ENCODE data around the gene AHSG.
"Not testable (repeated sequence)": the region's sequence is repeated elsewhere in the genome, so short reads cannot be mapped to it uniquely, and the experiment has no call there.

Gene AHSG

GRCh38 chr3:186612721-186613636, at the start of gene AHSG:
Gene AHSG, plus strand, starts transcription at chr3:186613060. Its CDS starts 82 bp downstream, at chr3:186613142.
- no peak for DNase-seq

- no peak for DNase-seq
These were observed 48.3 kb upstream of the AHSG start for GRCh38 chr3:186564586-186564985.

- no peak for DNase-seq
These were observed 46.1 kb upstream of the AHSG start for GRCh38 chr3:186566772-186567071.

- peak; percentile 94 for DNase-seq
These were observed 45.6 kb upstream of the AHSG start, which contains the start of gene TBCCD1 for GRCh38 chr3:186567072-186567921. Gene TBCCD1, minus strand, starts transcription at chr3:186567339. Its CDS starts 3,010 bp downstream, at chr3:186564329.

GRCh38 chr3:186569361-186569760, 43.5 kb upstream of the AHSG start:
- DNase-seq = not testable (repeated sequence)

GRCh38 chr3:186569779-186570095, 43.1 kb upstream of the AHSG start:
- DNase-seq = no peak

- DNase-seq = peak; percentile 97
These were observed 42.5 kb upstream of the AHSG start, which contains the start of gene DNAJB11 for GRCh38 chr3:186570096-186570940. Gene DNAJB11, plus strand, starts transcription at chr3:186570720. Its CDS starts 178 bp downstream, at chr3:186570898.

- no peak for DNase-seq
These were observed 41.8 kb upstream of the AHSG start for GRCh38 chr3:186570941-186571643.

- DNase-seq = no peak
These were observed 41.2 kb upstream of the AHSG start for GRCh38 chr3:186571644-186572013.

GRCh38 chr3:186577521-186577920, 35.3 kb upstream of the AHSG start:
- DNase-seq = no peak

- no peak for DNase-seq
These were observed 32.1 kb upstream of the AHSG start for GRCh38 chr3:186580785-186581184.

- DNase-seq = no peak
These were observed 30.3 kb upstream of the AHSG start for GRCh38 chr3:186582541-186582940.

- DNase-seq = no peak
These were observed 29.0 kb upstream of the AHSG start for GRCh38 chr3:186583831-186584230.

- DNase-seq = not testable (repeated sequence)
These were observed 26.6 kb upstream of the AHSG start for GRCh38 chr3:186586245-186586644.

GRCh38 chr3:186587183-186587582, 25.7 kb upstream of the AHSG start:
- DNase-seq = no peak

GRCh38 chr3:186588632-186589031, 24.2 kb upstream of the AHSG start:
- no peak for DNase-seq

GRCh38 chr3:186589121-186589520, 23.7 kb upstream of the AHSG start:
- no peak for DNase-seq

GRCh38 chr3:186589856-186590579, 22.8 kb upstream of the AHSG start:
- DNase-seq = no peak

GRCh38 chr3:186590580-186591295, 22.1 kb upstream of the AHSG start:
- no peak for DNase-seq

- no peak for DNase-seq
These were observed 20.2 kb upstream of the AHSG start for GRCh38 chr3:186592682-186593081.

- DNase-seq = no peak
These were observed 19.0 kb upstream of the AHSG start for GRCh38 chr3:186593862-186594261.
